GM23338 (cell line): ENCODE results near the gene MRPL48. TPM values are rescaled to one million over a fixed set of nuclear protein-coding genes. Genes with fewer than 3 reads are reported as not detected.

Experiments
- ATAC-seq: fragments of 200-7000 bp; cut with Tn5 transposase; 3 replicates; pipeline ENCODE4 v1.9.1; 2020
- DNase-seq: peaks from one replicate; pipeline ENCODE4 v3.0.0-alpha.2; 2015; ENCODE audit warnings: low spot score
- H2AFZ ChIP-seq: fragments of 200-600 bp; sonication (generic); 2 replicates; pipeline ENCODE4 v1.8.0; 2016; ENCODE audit warnings: antibody characterized with exemption, mild to moderate bottlenecking, moderate library complexity
- H3F3A ChIP-seq: fragments of 200-600 bp; sonication (generic); replicated peaks from 2 replicates; pipeline ENCODE4 v1.8.0; 2017; ENCODE audit warnings: antibody characterized with exemption, mixed run types, low read depth
- H3K27ac ChIP-seq: fragments of 200-600 bp; sonication (generic); 2 replicates; pipeline ENCODE4 v1.6.1; 2016; ENCODE audit warnings: low read depth
- H3K27me3 ChIP-seq: fragments of 200-600 bp; sonication (generic); 2 replicates; pipeline ENCODE4 v1.8.0; 2016; ENCODE audit warnings: mild to moderate bottlenecking, mixed run types, moderate library complexity; ENCODE audit not compliant: insufficient read depth
- H3K36me3 ChIP-seq: fragments of 200-600 bp; sonication (generic); 2 replicates; pipeline ENCODE4 v1.8.0; 2016; ENCODE audit warnings: mild to moderate bottlenecking; ENCODE audit not compliant: insufficient read depth
- H3K4me1 ChIP-seq: fragments of 200-600 bp; sonication (generic); 2 replicates; pipeline ENCODE4 v1.8.0; 2016; ENCODE audit warnings: mild to moderate bottlenecking, moderate library complexity; ENCODE audit not compliant: insufficient read depth
- H3K4me2 ChIP-seq: fragments of 200-600 bp; sonication (generic); 2 replicates; pipeline ENCODE4 v1.7.1; 2017; ENCODE audit warnings: mixed run types
- H3K4me3 ChIP-seq: fragments of 200-600 bp; sonication (generic); 2 replicates; pipeline ENCODE4 v1.6.1; 2016; ENCODE audit warnings: mixed run types
- H3K79me2 ChIP-seq: fragments of 200-600 bp; sonication (generic); replicated peaks from 2 replicates; pipeline ENCODE4 v1.8.0; 2017; ENCODE audit warnings: mild to moderate bottlenecking; ENCODE audit not compliant: insufficient read depth
- H3K9me2 ChIP-seq: fragments of 200-600 bp; sonication (generic); 2 replicates; pipeline ENCODE4 v1.8.0; 2017; ENCODE audit not compliant: insufficient read depth
- H4K20me1 ChIP-seq: fragments of 200-600 bp; sonication (generic); replicated peaks from 2 replicates; pipeline ENCODE4 v1.8.0; 2017; ENCODE audit warnings: mild to moderate bottlenecking; ENCODE audit not compliant: insufficient read depth
- H3K27ac Mint-ChIP-seq: 2 replicates; pipeline ENCODE4 v1.8.0; 2020; ENCODE audit warnings: inconsistent platforms, mild to moderate bottlenecking, moderate library complexity, mixed read lengths
- H3K27me3 Mint-ChIP-seq: 3 replicates; pipeline ENCODE4 v1.8.0; 2022; ENCODE audit warnings: low read depth, mild to moderate bottlenecking, moderate library complexity, mixed read lengths, inconsistent platforms; ENCODE audit not compliant: insufficient read depth, poor library complexity
- H3K36me3 Mint-ChIP-seq: 3 replicates; pipeline ENCODE4 v1.8.0; 2021; ENCODE audit warnings: low read depth, mild to moderate bottlenecking, inconsistent platforms, moderate library complexity, mixed read lengths
- H3K4me1 Mint-ChIP-seq: 3 replicates; pipeline ENCODE4 v1.8.0; 2020; ENCODE audit warnings: mild to moderate bottlenecking, inconsistent platforms, mixed read lengths
- H3K4me3 Mint-ChIP-seq: 3 replicates; pipeline ENCODE4 v1.8.0; 2021; ENCODE audit warnings: moderate library complexity, mild to moderate bottlenecking, inconsistent platforms, mixed read lengths
- H3K9me3 Mint-ChIP-seq: 3 replicates; pipeline ENCODE4 v1.8.0; 2020; ENCODE audit warnings: moderate library complexity, mild to moderate bottlenecking, inconsistent platforms, mixed read lengths
- CREB1 ChIP-seq: fragments of 250-450 bp; sonication (Bioruptor Pico); IDR thresholded peaks from 2 replicates; pipeline ENCODE4 v1.5.0; 2020; ENCODE audit warnings: low read depth, mild to moderate bottlenecking, moderate library complexity
- CTCF ChIP-seq, 2 experiments: fragments of 200-600 bp in 1 of 2; sonication (generic) in 1 of 2; conservative IDR thresholded peaks; 2 replicates each; pipeline versions ENCODE4 v1.5.1 to v1.6.1; 2016 to 2017; ENCODE audit warnings: antibody characterized with exemption in 2 of 2, low read depth in 2 of 2, mild to moderate bottlenecking in 2 of 2, moderate library complexity in 1 of 2
- ETS1 ChIP-seq: IDR thresholded peaks from 2 replicates; pipeline ENCODE4 v1.6.1; 2016; ENCODE audit warnings: antibody characterized with exemption
- EZH2 ChIP-seq: fragments of 200-600 bp; sonication (generic); IDR thresholded peaks from one replicate; pipeline ENCODE4 v1.8.0; 2017; ENCODE audit warnings: antibody characterized with exemption, mild to moderate bottlenecking, low read depth; ENCODE audit not compliant: unreplicated experiment
- JUNB ChIP-seq: IDR thresholded peaks from one replicate; pipeline ENCODE4 v1.6.1; 2016; ENCODE audit warnings: antibody characterized with exemption; ENCODE audit not compliant: unreplicated experiment
- NANOG ChIP-seq: IDR thresholded peaks from 2 replicates; pipeline ENCODE4 v1.6.1; 2016; ENCODE audit warnings: antibody characterized with exemption, borderline replicate concordance
- POLR2AphosphoS5 ChIP-seq: IDR thresholded peaks from 2 replicates; pipeline ENCODE4 v1.6.1; 2016; ENCODE audit warnings: antibody characterized with exemption, low read depth
- REST ChIP-seq: IDR thresholded peaks from one replicate; pipeline ENCODE4 v1.6.1; 2018; ENCODE audit warnings: antibody characterized with exemption; ENCODE audit not compliant: unreplicated experiment
- STAT1 ChIP-seq: IDR thresholded peaks from one replicate; pipeline ENCODE4 v1.6.1; 2016; ENCODE audit warnings: antibody characterized with exemption; ENCODE audit not compliant: unreplicated experiment
- ZNF114 ChIP-seq: fragments of 250-450 bp; sonication (Bioruptor Pico); IDR thresholded peaks from 2 replicates; pipeline ENCODE4 v1.5.0; 2020; ENCODE audit warnings: mild to moderate bottlenecking, moderate library complexity
- ZNF331 ChIP-seq: fragments of 250-450 bp; sonication (Bioruptor Pico); IDR thresholded peaks from 2 replicates; pipeline ENCODE4 v1.5.0; 2020; ENCODE audit warnings: low read depth, mild to moderate bottlenecking, moderate library complexity
- ZNF462 ChIP-seq: fragments of 250-450 bp; sonication (Bioruptor Pico); IDR thresholded peaks from 2 replicates; pipeline ENCODE4 v1.5.0; 2020; ENCODE audit warnings: mild to moderate bottlenecking, moderate library complexity
- polyA plus RNA-seq: library from polyadenylated mRNA; unstranded; fragments of >200 nt; fragmentation: Nextera tagmentation; extraction: Ambion mirVana; gene quantifications from 2 replicates; pipeline ENCODE4 v1.2.1, GENCODE V29; 2016
- total RNA-seq: library from RNA; depleted of rRNA; stranded (reverse); fragments of >200 nt; shearing (Covaris generic); gene quantifications from 2 replicates; pipeline ENCODE4 v1.2.3, GENCODE V29; 2014

MRPL48 gene
- total and polyA plus RNA-seq, 2 experiments from 2014 or later: 24.1 to 103 TPM

- TF ChIP-seq JUNB: no peak
- no peak for TF ChIP-seq ETS1
- no peak for TF ChIP-seq NANOG
- TF ChIP-seq ZNF331: no peak
- TF ChIP-seq CREB1 (CRISPR knock-in tag): no peak
Observed at GRCh38 chr11:73743045-73743444, 44.6 kb upstream of the MRPL48 start (continued).

GRCh38 chr11:73746701-73747100, 41.0 kb upstream of the MRPL48 start:
- no peaks in the 10 kb centered on the region for H3K27me3 Mint-ChIP-seq
- H3K27me3 ChIP-seq: no peaks in the 10 kb centered on the region
- no peak overlapping the region for H3K27ac ChIP-seq
- H2AFZ ChIP-seq: no peak overlapping the region
- no peaks in the 10 kb centered on the region for H3K36me3 ChIP-seq
- H3F3A ChIP-seq: no peaks in the 10 kb centered on the region
- H3K79me2 ChIP-seq: peaks cover 98% of the 10 kb centered on the region
- no peaks in the 10 kb centered on the region for H3K4me1 ChIP-seq
- H3K4me3 ChIP-seq: no peak overlapping the region
- peaks cover 6% of the 10 kb centered on the region; the same call in 2 of the 3 replicates for H3K36me3 Mint-ChIP-seq
- H4K20me1 ChIP-seq: peaks cover 49% of the 10 kb centered on the region
- no peak overlapping the region for H3K4me3 Mint-ChIP-seq
- H3K9me2 ChIP-seq: no peaks in the 10 kb centered on the region
- no peaks in the 10 kb centered on the region for H3K9me3 Mint-ChIP-seq
- no peak overlapping the region for H3K27ac Mint-ChIP-seq
- ATAC-seq (no peak), DNase-seq (no peak)
- no peak overlapping the region for H3K4me2 ChIP-seq
- no peaks in the 10 kb centered on the region for H3K4me1 Mint-ChIP-seq
- TF ChIP-seq ZNF114 (CRISPR knock-in tag) (no peak), JUNB (no peak), EZH2 (no peak), NANOG (no peak), ZNF331 (no peak), CTCF (conservative IDR thresholded peaks at IDR 0.05; ENCODE audit: low read depth in 2 of 2) (no peak), POLR2AphosphoS5 (no peak), STAT1 (no peak), REST (no peak), ETS1 (no peak), ZNF462 (CRISPR knock-in tag) (no peak)
